Measurements from ENCODE around the gene FGD6. TPM values are rescaled to one million over a fixed set of nuclear protein-coding genes. Genes with fewer than 3 reads are reported as not detected.

FGD6 gene
- total RNA-seq, 1 experiment from 2014 or later = 18.2 TPM

DNA sequence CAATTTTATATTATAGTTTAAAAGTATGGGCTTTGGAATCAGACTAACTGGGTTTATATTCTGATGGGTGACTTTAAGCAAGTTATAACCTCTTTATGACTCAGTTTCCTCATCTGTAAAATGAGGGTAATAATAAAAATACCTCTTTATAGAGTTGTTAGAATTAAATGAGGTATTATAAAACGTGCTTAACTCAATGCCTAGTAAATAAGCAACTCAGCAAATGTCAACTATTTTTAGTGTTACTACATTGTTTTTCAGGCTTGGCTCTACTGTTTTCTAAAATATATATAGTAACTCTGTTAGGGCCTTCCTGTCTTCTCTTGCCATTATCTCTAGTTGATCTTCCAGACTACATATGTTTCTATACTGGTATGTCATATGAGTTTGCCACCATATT, 20.9 kb upstream of the FGD6 start:
- no peak overlapping the region for H2AFZ ChIP-seq (ENCODE audit: low read depth, low read length, poor library complexity, severe bottlenecking)
- ChIA-PET RAD21 (ENCODE audit: low non-redundant PET in 1 of 2, low total read pairs in 2 of 2, uncharacterized antibody in 2 of 2, unreplicated experiment in 2 of 2) (no interaction called here), POLR2A (no interaction called here), CTCF (no interaction called here)
- no TSS peak for BruUV-seq (replicated peaks)
- H3K27me3 ChIP-seq (ENCODE audit: insufficient read depth, low read length) = no peaks in the 10 kb centered on the region
- H3K27ac ChIP-seq (ENCODE audit: low read depth, low read length) = no peak overlapping the region
- H3K9ac ChIP-seq (ENCODE audit: low read length) = no peak overlapping the region
- DNase-seq (ENCODE audit: low read depth, low spot score) (no peak), ATAC-seq (no peak)
- 0 out of 2 replicates have a peak, but pooled peaks cover 11% of the 10 kb centered on the region for H4K20me1 ChIP-seq (ENCODE audit: insufficient read depth)
- no peak overlapping the region for H3K4me3 ChIP-seq (replicated peaks in 1 of 2; ENCODE audit: low read depth in 1 of 2, low read length in 2 of 2)
- no peaks in the 10 kb centered on the region; a peak in 1 of 4 replicates for H3K4me1 ChIP-seq (ENCODE audit: control insufficient read depth in 1 of 2, insufficient read depth in 2 of 2, low read length in 2 of 2)
- H3K9me2 ChIP-seq (ENCODE audit: insufficient read depth) = no peaks in the 10 kb centered on the region
- intact Hi-C loops (cut with micrococcal nuclease) = no loop called here
- H3K79me2 ChIP-seq (ENCODE audit: insufficient read depth, low read length) = peaks cover 81% of the 10 kb centered on the region
- no peaks in the 10 kb centered on the region for H3K9me3 ChIP-seq (ENCODE audit: control insufficient read depth in 1 of 2, insufficient read depth in 1 of 2, low read depth in 1 of 2, low read length in 2 of 2)
- no peak overlapping the region for H3K4me2 ChIP-seq (ENCODE audit: low read length)
- no peak for TF ChIP-seq ELF1 (IDR thresholded peaks at IDR 0.05; ENCODE audit: borderline replicate concordance, low read depth)
- no peak for TF ChIP-seq SP1 (IDR thresholded peaks at IDR 0.05; ENCODE audit: low read depth)
- no peak for TF ChIP-seq FOSL1 (IDR thresholded peaks at IDR 0.05; ENCODE audit: low read depth)
- TF ChIP-seq EZH2phosphoT487 (IDR thresholded peaks at IDR 0.05; ENCODE audit: borderline replicate concordance) = no peak
- no peak for TF ChIP-seq SIN3A (IDR thresholded peaks at IDR 0.05; ENCODE audit: low read depth)
- TF ChIP-seq, protein P1, sequence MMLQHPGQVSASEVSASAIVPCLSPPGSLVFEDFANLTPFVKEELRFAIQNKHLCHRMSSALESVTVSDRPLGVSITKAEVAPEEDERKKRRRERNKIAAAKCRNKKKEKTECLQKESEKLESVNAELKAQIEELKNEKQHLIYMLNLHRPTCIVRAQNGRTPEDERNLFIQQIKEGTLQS (IDR thresholded peaks at IDR 0.05) = no peak
- TF ChIP-seq RAD21 (IDR thresholded peaks at IDR 0.05; ENCODE audit: low read depth) = no peak
- TF ChIP-seq, protein P2, sequence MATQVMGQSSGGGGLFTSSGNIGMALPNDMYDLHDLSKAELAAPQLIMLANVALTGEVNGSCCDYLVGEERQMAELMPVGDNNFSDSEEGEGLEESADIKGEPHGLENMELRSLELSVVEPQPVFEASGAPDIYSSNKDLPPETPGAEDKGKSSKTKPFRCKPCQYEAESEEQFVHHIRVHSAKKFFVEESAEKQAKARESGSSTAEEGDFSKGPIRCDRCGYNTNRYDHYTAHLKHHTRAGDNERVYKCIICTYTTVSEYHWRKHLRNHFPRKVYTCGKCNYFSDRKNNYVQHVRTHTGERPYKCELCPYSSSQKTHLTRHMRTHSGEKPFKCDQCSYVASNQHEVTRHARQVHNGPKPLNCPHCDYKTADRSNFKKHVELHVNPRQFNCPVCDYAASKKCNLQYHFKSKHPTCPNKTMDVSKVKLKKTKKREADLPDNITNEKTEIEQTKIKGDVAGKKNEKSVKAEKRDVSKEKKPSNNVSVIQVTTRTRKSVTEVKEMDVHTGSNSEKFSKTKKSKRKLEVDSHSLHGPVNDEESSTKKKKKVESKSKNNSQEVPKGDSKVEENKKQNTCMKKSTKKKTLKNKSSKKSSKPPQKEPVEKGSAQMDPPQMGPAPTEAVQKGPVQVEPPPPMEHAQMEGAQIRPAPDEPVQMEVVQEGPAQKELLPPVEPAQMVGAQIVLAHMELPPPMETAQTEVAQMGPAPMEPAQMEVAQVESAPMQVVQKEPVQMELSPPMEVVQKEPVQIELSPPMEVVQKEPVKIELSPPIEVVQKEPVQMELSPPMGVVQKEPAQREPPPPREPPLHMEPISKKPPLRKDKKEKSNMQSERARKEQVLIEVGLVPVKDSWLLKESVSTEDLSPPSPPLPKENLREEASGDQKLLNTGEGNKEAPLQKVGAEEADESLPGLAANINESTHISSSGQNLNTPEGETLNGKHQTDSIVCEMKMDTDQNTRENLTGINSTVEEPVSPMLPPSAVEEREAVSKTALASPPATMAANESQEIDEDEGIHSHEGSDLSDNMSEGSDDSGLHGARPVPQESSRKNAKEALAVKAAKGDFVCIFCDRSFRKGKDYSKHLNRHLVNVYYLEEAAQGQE (IDR thresholded peaks at IDR 0.05; ENCODE audit: low read depth) = no peak
- TF ChIP-seq ZNF274 (IDR thresholded peaks at IDR 0.05; ENCODE audit: low read depth, low read length) = no peak
- TF ChIP-seq EZH2 (IDR thresholded peaks at IDR 0.05) = no peak
- no peak for TF ChIP-seq POLR2A (IDR thresholded peaks at IDR 0.05; ENCODE audit: borderline replicate concordance, extremely low read depth, insufficient read depth, insufficient read length)
- no peak for TF ChIP-seq CTCF (IDR thresholded peaks at IDR 0.05 in 2 of 3, conservative IDR thresholded peaks at IDR 0.05 in 1 of 3; ENCODE audit: borderline replicate concordance in 1 of 3, insufficient read depth in 1 of 3, low read depth in 2 of 3, low read length in 2 of 3)
- TF ChIP-seq ZFX (IDR thresholded peaks at IDR 0.05) = no peak
- TF ChIP-seq, protein P3, sequence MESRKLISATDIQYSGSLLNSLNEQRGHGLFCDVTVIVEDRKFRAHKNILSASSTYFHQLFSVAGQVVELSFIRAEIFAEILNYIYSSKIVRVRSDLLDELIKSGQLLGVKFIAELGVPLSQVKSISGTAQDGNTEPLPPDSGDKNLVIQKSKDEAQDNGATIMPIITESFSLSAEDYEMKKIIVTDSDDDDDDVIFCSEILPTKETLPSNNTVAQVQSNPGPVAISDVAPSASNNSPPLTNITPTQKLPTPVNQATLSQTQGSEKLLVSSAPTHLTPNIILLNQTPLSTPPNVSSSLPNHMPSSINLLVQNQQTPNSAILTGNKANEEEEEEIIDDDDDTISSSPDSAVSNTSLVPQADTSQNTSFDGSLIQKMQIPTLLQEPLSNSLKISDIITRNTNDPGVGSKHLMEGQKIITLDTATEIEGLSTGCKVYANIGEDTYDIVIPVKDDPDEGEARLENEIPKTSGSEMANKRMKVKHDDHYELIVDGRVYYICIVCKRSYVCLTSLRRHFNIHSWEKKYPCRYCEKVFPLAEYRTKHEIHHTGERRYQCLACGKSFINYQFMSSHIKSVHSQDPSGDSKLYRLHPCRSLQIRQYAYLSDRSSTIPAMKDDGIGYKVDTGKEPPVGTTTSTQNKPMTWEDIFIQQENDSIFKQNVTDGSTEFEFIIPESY (IDR thresholded peaks at IDR 0.05; ENCODE audit: extremely low read depth, insufficient replicate concordance, low read length) = no peak
- no peaks in the 10 kb centered on the region for H3K36me3 ChIP-seq (ENCODE audit: control insufficient read depth in 1 of 2, insufficient read depth in 2 of 2, low read length in 2 of 2)
